ENCODE measurements around the gene MTSS2.

GRCh38 chr16:70715860-70716357 is 30.1 kb upstream of the MTSS2 start:
- TF ChIP-seq, protein P1, sequence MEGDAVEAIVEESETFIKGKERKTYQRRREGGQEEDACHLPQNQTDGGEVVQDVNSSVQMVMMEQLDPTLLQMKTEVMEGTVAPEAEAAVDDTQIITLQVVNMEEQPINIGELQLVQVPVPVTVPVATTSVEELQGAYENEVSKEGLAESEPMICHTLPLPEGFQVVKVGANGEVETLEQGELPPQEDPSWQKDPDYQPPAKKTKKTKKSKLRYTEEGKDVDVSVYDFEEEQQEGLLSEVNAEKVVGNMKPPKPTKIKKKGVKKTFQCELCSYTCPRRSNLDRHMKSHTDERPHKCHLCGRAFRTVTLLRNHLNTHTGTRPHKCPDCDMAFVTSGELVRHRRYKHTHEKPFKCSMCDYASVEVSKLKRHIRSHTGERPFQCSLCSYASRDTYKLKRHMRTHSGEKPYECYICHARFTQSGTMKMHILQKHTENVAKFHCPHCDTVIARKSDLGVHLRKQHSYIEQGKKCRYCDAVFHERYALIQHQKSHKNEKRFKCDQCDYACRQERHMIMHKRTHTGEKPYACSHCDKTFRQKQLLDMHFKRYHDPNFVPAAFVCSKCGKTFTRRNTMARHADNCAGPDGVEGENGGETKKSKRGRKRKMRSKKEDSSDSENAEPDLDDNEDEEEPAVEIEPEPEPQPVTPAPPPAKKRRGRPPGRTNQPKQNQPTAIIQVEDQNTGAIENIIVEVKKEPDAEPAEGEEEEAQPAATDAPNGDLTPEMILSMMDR (conservative IDR thresholded peaks at IDR 0.05; ENCODE audit: low read depth, low read length) = no peak
- TF ChIP-seq EZH2 (IDR thresholded peaks at IDR 0.05; ENCODE audit: low read length, unreplicated experiment) = no peak
- TF ChIP-seq EZH2phosphoT487 (IDR thresholded peaks at IDR 0.05; ENCODE audit: borderline replicate concordance, low read length) = no peak
